ENCODE results near the gene FGF6.
"Not testable (repeated sequence)": the region's sequence is repeated elsewhere in the genome, so short reads cannot be mapped to it uniquely, and the experiment has no call there.

DNA sequence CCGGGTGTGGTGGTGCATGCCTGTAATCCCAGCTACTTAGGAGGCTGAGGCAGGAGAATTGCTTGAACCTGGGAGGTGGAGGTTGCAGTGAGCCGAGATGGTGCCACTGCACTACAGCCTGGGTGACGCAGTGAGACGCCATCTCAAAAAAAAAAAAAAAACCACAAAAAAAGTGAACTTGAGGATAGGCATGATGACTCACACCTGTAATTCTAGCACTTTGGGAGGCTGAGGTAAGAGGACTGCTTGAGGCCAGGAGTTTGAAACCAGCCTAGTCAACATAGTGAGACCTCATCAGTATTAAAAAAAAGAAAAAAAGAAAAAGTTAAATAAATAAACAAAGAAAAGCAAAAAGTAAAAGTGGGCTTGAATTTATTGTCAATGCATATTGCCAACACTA lies 10.2 kb upstream of the FGF6 start:
- TF ChIP-seq CTCF (IDR thresholded peaks at IDR 0.05; ENCODE audit: low read depth, low read length, poor library complexity, severe bottlenecking); EZH2phosphoT487 (IDR thresholded peaks at IDR 0.05; ENCODE audit: borderline replicate concordance, low read length): not testable (repeated sequence)

Measured in DOHH2 (cell line).